HL-60/S4 treated with retinoic acid at 250 ng/mL for 4 days and 3 days (cell line): ENCODE data around the gene THSD7A.

Experiments used
- in situ Hi-C: fragments of 300-500 bp; cut with MboI; formaldehyde crosslinking; loops from 2 replicates; pipeline ENCODE4 v1.7.0; 2022; ENCODE audit warnings: low sequenced_read_pairs

THSD7A gene

DNA sequence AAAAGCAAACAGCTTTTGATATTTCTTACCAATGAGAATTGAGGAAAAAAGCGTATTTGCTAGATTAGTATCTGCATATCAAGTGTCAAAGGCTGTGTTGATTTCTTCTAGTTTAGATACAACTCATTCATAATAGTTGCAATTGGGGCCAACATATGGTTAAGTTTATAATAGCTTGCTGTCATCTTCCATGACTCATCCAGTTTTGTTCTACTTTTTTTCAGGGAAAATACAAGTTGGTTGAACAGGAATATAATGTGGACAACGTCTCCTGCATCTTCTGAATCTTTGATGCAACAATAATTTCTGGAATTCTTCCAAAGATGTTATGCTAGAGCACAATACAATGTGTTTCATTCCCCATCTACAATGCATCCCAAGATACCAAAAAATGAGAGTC, 182.0 kb downstream of the THSD7A start:
- in situ Hi-C loops: no loop called here

DNA sequence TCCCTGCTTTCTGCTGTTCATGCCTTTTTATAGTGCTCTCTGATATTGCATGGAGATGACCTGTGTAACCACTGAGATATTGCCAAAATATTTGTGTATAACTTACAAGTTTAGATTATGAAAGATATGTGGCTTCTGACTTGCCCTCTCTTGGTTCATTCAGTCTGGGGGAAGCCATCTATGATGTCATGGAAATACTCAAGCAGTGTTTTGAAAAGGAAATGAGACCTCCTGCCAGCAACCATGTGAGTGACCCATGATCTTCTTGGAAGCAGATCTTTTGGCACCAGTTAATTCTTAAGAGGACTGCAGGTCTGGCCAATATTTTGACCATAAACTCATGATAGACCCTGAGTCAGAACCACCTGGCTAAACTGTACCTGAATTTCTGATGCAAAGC, 183.0 kb downstream of the THSD7A start:
- in situ Hi-C loops: no loop called here

- in situ Hi-C loops: no loop called here
These were observed 183.9 kb downstream of the THSD7A start for GRCh38 chr7:11648101-11648500.

- in situ Hi-C loops: no loop called here
These were observed 189.2 kb downstream of the THSD7A start for GRCh38 chr7:11642841-11643240.

DNA sequence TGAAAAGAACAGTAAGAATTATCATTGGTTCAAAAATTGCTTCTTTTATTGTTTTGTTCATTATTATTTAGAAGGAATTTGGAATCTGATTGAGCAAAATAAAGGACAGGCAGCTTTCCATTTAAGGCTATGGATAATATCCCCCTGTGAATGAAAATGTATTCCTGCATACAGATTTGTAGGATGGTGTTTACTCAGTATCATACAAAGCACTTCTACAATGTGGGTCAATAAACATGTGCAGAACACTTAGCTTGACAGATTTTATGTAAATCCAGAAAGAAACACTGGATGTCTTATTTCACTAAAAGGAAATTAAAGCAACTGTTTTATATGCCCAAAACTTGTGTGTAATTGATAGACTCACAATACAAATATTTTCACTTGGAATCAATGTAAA, 189.7 kb downstream of the THSD7A start:
- in situ Hi-C loops: no loop called here

DNA sequence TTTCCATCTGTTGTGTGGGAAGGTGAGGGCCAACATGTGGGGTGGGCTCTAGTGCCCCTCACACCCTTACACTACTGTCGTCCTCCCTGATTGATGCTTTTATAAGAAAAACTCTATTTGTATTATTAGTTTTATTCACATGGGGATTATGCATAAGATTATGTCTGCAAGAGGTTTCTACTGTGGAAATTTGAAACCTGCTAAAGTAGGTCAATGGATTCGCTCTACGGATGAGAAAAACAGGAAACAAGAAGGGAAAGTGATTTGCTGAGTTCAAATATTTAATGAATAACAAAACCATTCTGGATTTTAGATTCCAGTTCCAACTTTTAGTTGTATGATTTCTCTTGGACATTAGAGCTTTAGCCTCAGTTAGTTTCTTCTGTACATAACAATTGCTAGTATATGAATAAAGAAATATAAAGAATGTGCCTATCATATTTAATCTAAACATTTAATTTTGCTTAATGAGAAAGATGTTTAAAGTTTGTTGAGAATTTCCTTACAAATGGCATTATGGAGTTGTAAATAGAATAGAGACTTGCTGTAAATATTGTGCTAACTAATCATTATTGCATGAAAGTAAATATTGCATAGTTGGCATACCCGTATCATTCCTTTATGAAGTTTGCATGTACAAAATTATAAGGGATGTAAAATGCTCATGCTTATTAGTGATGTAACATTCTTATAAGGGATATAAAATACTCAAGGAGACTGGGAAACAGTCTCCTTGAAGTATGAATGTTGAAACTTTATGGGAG, 193.8 kb downstream of the THSD7A start:
- in situ Hi-C loops: no loop called here

GRCh38 chr7:11636274-11636673, 195.7 kb downstream of the THSD7A start:
- in situ Hi-C loops: no loop called here

DNA sequence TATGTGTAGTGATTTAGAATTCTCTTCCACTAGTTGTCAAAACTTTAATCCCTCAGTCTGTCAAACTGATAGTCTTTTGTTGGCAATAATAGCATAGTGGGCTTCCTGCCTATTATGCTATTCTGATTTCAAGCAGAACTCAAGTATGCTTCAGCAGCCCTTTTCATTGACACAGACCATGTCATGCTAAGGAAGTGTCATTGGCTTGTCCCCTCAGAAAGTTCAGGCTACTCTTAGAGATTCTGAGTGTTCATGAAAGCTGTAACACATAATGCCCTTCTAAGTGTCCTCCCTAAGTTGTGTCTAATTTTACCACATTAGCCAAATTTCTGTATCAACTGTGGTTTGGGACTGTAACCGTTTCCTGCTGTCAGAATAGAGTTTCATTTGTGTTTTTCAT, 198.7 kb downstream of the THSD7A start:
- in situ Hi-C loops: no loop called here

DNA sequence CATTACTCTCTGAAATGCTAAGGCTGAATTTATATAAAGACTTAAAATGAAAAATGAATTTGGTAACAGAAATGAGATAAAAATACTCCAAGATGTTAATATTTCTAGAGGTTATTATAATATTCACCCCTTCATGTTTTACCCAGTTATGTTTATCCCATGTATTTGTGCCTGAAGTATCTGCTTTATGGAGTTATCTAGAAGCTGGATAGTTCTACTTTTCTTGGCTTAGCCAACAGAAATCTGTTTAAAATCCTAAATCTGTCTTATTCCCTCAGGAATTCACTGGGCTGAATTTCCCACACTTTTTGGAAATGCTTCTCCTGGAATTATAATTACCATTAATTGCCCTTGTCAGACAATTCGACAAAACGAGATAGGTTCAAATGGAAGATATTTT, 201.6 kb downstream of the THSD7A start:
- in situ Hi-C loops: no loop called here

- in situ Hi-C loops: no loop called here
These were observed 206.3 kb downstream of the THSD7A start for GRCh38 chr7:11625669-11626068.

GRCh38 chr7:11623093-11623678, 208.8 kb downstream of the THSD7A start:
- in situ Hi-C loops: no loop called here

- in situ Hi-C loops: no loop called here
These were observed 211.4 kb downstream of the THSD7A start for GRCh38 chr7:11620406-11621253.

GRCh38 chr7:11616466-11616865, 215.5 kb downstream of the THSD7A start:
- in situ Hi-C loops: no loop called here

DNA sequence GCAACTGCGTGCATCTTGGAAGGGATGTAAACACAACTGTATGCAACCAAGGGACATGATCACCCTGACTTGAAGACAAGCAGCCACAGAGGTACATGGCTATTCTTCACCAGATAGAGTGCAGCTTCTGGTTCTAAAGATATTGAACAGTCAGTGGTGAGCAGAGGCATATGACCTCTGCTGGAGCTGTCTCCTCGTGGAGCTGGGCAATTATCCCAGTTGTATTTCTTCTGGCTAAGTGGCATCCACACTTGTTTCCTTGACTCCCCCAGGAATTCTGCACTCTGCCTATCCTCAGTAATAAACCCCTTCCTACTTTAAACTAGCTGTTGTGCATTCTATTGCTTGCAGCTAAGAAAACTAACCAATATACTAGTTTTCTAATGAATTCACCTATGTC, 216.8 kb downstream of the THSD7A start:
- in situ Hi-C loops: no loop called here

DNA sequence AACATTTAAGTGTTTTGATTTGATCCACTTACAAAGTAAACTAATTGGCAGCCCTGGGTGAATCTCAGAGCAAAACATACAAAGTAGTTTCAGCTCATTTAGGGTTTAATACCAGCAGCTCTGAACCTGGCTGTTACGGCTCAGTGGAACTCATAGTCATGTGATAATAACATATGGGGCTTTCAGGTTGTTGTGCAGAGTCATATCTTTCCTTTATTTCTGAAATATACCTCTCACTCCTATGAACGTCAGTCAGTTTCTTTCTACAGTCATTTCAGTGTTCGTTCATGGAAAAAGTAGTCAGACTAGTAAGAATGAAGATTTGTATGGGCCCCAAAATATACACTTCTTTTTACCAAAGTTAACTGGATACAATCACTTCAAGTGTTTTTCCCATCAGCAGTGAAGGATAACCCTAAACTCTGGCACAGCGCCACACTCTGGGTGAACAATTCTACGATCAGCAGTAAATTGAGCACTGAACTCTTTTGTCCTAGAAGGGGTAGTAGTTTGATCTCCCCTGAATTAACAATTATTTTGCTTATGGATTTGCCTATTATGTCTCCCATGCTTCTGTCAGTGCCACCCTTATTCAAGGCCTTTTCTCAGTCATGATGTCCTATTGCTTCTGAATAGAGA, 218.6 kb downstream of the THSD7A start:
- in situ Hi-C loops: no loop called here

- in situ Hi-C loops: no loop called here
These were observed 219.3 kb downstream of the THSD7A start for GRCh38 chr7:11612737-11613136.

GRCh38 chr7:11609096-11609670, 222.8 kb downstream of the THSD7A start:
- in situ Hi-C loops: no loop called here

DNA sequence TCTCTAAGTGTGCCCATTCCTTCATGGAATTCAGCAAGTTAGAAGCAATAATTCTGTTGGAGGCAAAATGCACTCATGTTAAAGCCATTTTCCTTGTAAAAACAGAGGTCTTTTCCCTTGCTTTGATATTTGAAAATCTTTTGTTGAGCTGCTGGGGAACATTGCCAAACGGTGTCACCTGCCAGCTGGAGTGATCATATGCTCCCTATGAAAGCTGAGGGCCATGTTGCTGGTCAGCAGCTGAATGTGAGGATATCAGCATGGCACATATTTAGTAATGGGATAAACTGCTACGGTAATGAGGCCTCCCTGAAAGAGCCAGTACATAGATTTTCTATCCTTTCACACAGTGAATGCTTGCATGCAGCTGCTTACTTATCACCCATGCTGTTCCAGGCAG, 224.3 kb downstream of the THSD7A start:
- in situ Hi-C loops: no loop called here

GRCh38 chr7:11605749-11606148, 226.2 kb downstream of the THSD7A start:
- in situ Hi-C loops: no loop called here

DNA sequence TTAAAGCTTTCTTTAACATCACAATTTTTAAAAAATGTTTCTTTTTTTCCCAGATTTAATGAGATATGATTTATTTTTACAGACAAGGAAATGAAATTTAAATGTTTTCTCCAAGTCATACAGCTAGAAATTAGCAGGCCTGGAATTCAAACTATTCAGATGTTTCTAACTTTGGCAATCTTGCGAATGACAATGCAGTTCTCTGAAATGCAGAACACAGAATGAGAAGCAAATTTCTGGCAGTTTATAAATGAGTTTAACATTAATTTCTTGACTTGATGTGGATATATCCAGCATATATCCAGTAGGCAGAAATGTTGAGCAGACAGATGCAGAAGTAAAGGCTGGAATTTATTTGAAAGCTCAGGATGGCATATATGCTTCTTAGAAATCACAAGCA, 227.5 kb downstream of the THSD7A start:
- in situ Hi-C loops: no loop called here

DNA sequence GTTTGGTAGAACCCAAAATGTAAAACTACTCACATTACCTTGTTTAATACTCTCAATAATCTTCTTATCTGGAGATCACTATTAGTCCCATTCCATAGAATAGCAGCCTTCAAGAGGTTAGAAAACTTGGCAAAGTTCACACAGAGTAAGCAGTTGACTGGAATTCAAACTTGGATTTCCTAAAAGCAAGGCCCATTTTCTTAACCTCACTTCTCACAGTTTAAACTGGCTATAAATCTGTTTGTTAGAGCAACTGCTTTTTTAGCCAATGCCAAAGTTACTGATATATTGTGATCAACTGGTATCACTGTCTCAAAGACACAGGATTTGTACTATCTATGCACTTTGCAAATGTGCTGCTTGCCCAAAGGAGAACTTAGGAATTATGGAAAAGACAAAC, 230.2 kb downstream of the THSD7A start:
- in situ Hi-C loops: no loop called here
